GM12891 (cell line): ENCODE results near the gene CHMP4A.

ENCODE experiments used
- POLR2A ChIP-seq: IDR thresholded peaks from 2 replicates; pipeline ENCODE4 v1.6.1; 2011; ENCODE audit warnings: low read depth, low read length, control low read depth
- POLR2AphosphoS5 ChIP-seq: IDR thresholded peaks from 2 replicates; pipeline ENCODE4 v1.6.1; 2011; ENCODE audit warnings: low read depth, low read length, control low read depth
- SPI1 ChIP-seq: IDR thresholded peaks from 2 replicates; pipeline ENCODE4 v1.6.1; 2011; ENCODE audit warnings: low read depth, low read length, control low read depth
- TAF1 ChIP-seq: IDR thresholded peaks from 2 replicates; pipeline ENCODE4 v1.6.1; 2011; ENCODE audit warnings: low read depth, low read length, control low read depth

GRCh38 chr14:24216345-24216699, 3.0 kb upstream of the CHMP4A start:
- TF ChIP-seq POLR2A (no peak), POLR2AphosphoS5 (no peak), TAF1 (no peak), SPI1 (no peak)
